NOMO-1 treated with dmso at 0.1 percent for 144 hours (cell line): ENCODE measurements around the gene BCAM.
"Not testable (repeated sequence)": the region's sequence is repeated elsewhere in the genome, so short reads cannot be mapped to it uniquely, and the experiment has no call there.

Experiments
- DNase-seq: peaks from one replicate; lab custom pipeline; 2025; ENCODE audit not compliant: unreplicated experiment; lab: John Stamatoyannopoulos, UW

BCAM gene

GRCh38 chr19:44808463-44809371 is at the start of gene BCAM:
TSS of gene BCAM (plus strand) at chr19:44809103. CDS start at chr19:44809125, 22 bp downstream.
- DNase-seq = no peak

- DNase-seq = no peak
Measured at GRCh38 chr19:44762038-44762437, 46.9 kb upstream of the BCAM start.

- DNase-seq = peak; percentile 78
Measured at GRCh38 chr19:44765033-44765948, 43.6 kb upstream of the BCAM start.

- DNase-seq = no peak
Measured at GRCh38 chr19:44765949-44766335, 43.0 kb upstream of the BCAM start.

- no peak for DNase-seq
Measured at GRCh38 chr19:44767295-44768180, 41.4 kb upstream of the BCAM start.

GRCh38 chr19:44770550-44771257 is 38.2 kb upstream of the BCAM start:
- peak; percentile 95 for DNase-seq

- not testable (repeated sequence) for DNase-seq
Measured at GRCh38 chr19:44772144-44772543, 36.8 kb upstream of the BCAM start.

- no peak for DNase-seq
Measured at GRCh38 chr19:44772959-44773358, 35.9 kb upstream of the BCAM start.

GRCh38 chr19:44775676-44776240 is 33.1 kb upstream of the BCAM start:
- no peak for DNase-seq

- DNase-seq = no peak
Measured at GRCh38 chr19:44776402-44777096, 32.4 kb upstream of the BCAM start.

GRCh38 chr19:44777715-44778347 is 31.1 kb upstream of the BCAM start, which contains the start of gene CBLC:
TSS of gene CBLC (plus strand) at chr19:44777890. CDS start at chr19:44777932, 42 bp downstream.
- DNase-seq = no peak

- no peak for DNase-seq
Measured at GRCh38 chr19:44779150-44779549, 29.8 kb upstream of the BCAM start.

GRCh38 chr19:44781694-44782093 is 27.2 kb upstream of the BCAM start:
- not testable (repeated sequence) for DNase-seq

- DNase-seq = no peak
Measured at GRCh38 chr19:44782729-44783128, 26.2 kb upstream of the BCAM start.

- DNase-seq = no peak
Measured at GRCh38 chr19:44783545-44783944, 25.4 kb upstream of the BCAM start.

- DNase-seq = no peak
Measured at GRCh38 chr19:44785271-44785670, 23.6 kb upstream of the BCAM start.

GRCh38 chr19:44785993-44786392 is 22.9 kb upstream of the BCAM start:
- no peak for DNase-seq

- DNase-seq = no peak
Measured at GRCh38 chr19:44788971-44789370, 19.9 kb upstream of the BCAM start.
